Measurements from ENCODE around the gene RNF123. TPM values are rescaled to one million over a fixed set of nuclear protein-coding genes. Genes with fewer than 3 reads are reported as not detected.

RNF123 gene
- total RNA-seq, 1 donor from 2014 or later, result 25.8 TPM

- H3K36me3 ChIP-seq, result peaks cover 0 to 50% of the 10 kb centered on the region in 2 donors
- H3K9me3 ChIP-seq, result no peaks in the 10 kb centered on the region
- intact Hi-C loops (cut with DNase I), result no loop called here
- TF ChIP-seq POLR2AphosphoS5 (IDR thresholded peaks at IDR 0.05; ENCODE audit: insufficient read depth in 1 of 2, low read depth in 1 of 2) (no peak), POLR2A (IDR thresholded peaks at IDR 0.05) (no peak), CTCF (IDR thresholded peaks at IDR 0.05) (no peak)
- H3K27ac ChIP-seq, result no peak overlapping the region
- no peak overlapping the region for H3K4me3 ChIP-seq
- no peak for DNase-seq (ENCODE audit: extremely low spot score in 2 of 2)
- H3K4me1 ChIP-seq, result no peaks in the 10 kb centered on the region
- no peaks in the 10 kb centered on the region for H3K27me3 ChIP-seq
Measured at GRCh38 chr3:49702672-49703071, 13.3 kb downstream of the RNF123 start.

- TF ChIP-seq POLR2AphosphoS5 (IDR thresholded peaks at IDR 0.05; ENCODE audit: insufficient read depth in 1 of 2, low read depth in 1 of 2) (no peak), POLR2A (IDR thresholded peaks at IDR 0.05) (no peak), CTCF (IDR thresholded peaks at IDR 0.05) (peak; percentile 7 to 67 (median 56))
- no peak for DNase-seq (ENCODE audit: extremely low spot score in 2 of 2)
- Histone ChIP-seq H3K4me3 (no peak overlapping the region), H3K9me3 (no peaks in the 10 kb centered on the region), H3K4me1 (no peaks in the 10 kb centered on the region), H3K27ac (no peak overlapping the region), H3K36me3 (peaks cover 0 to 42% of the 10 kb centered on the region in 2 donors), H3K27me3 (no peaks in the 10 kb centered on the region)
- intact Hi-C loops (cut with DNase I), result no loop called here
Measured at GRCh38 chr3:49703443-49703927, 14.1 kb downstream of the RNF123 start.

GRCh38 chr3:49703956-49704355 is 14.6 kb downstream of the RNF123 start:
- Histone ChIP-seq H3K36me3 (peaks cover 0 to 41% of the 10 kb centered on the region in 2 donors), H3K4me1 (no peaks in the 10 kb centered on the region), H3K9me3 (no peaks in the 10 kb centered on the region), H3K27me3 (no peaks in the 10 kb centered on the region), H3K27ac (no peak overlapping the region), H3K4me3 (no peak overlapping the region)
- intact Hi-C loops (cut with DNase I), result no loop called here
- no peak for DNase-seq (ENCODE audit: extremely low spot score in 2 of 2)
- no peak for TF ChIP-seq CTCF (IDR thresholded peaks at IDR 0.05)
- no peak for TF ChIP-seq POLR2A (IDR thresholded peaks at IDR 0.05)
- TF ChIP-seq POLR2AphosphoS5 (IDR thresholded peaks at IDR 0.05; ENCODE audit: insufficient read depth in 1 of 2, low read depth in 1 of 2), result no peak

GRCh38 chr3:49704629-49705028 is 15.3 kb downstream of the RNF123 start:
- peaks cover 0 to 41% of the 10 kb centered on the region in 2 donors for H3K36me3 ChIP-seq
- no peak overlapping the region for H3K4me3 ChIP-seq
- no peaks in the 10 kb centered on the region for H3K4me1 ChIP-seq
- no peaks in the 10 kb centered on the region for H3K27me3 ChIP-seq
- no peaks in the 10 kb centered on the region for H3K9me3 ChIP-seq
- intact Hi-C loops (cut with DNase I), result no loop called here
- no peak for DNase-seq (ENCODE audit: extremely low spot score in 2 of 2)
- no peak overlapping the region for H3K27ac ChIP-seq
- TF ChIP-seq POLR2AphosphoS5 (IDR thresholded peaks at IDR 0.05; ENCODE audit: insufficient read depth in 1 of 2, low read depth in 1 of 2), result no peak
- TF ChIP-seq CTCF (IDR thresholded peaks at IDR 0.05), result no peak
- TF ChIP-seq POLR2A (IDR thresholded peaks at IDR 0.05), result no peak

DNA sequence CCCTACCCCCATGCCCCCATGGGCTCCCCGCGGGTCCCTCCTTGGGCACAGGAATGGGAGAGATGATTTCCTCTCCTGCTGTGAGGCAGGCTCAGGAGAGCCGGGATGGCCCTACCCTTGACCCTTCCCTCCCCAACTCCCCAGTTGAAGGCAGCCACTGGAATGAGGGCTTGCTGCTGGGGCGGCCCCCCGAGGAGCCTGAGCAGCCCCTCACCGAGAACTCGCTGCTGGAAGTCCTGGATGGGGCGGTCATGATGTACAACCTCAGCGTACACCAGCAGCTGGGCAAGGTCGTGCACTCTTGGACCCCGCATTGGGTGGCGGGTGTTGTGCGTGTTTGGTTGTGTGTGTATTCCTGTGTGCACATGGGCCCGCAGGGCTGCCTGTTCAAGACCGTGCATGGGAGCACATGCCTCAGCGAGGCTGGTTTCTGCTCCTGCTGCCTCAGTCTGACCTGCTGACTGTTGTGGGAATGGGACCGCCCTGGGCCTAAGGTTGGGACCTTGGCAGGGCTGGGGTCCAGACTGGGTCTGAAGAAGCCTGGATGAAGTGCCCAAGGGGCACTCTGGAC is 16.1 kb downstream of the RNF123 start:
- Histone ChIP-seq H3K27me3 (no peaks in the 10 kb centered on the region), H3K4me3 (no peak overlapping the region), H3K36me3 (peaks cover 0 to 41% of the 10 kb centered on the region in 2 donors), H3K9me3 (no peaks in the 10 kb centered on the region), H3K4me1 (no peaks in the 10 kb centered on the region), H3K27ac (no peak overlapping the region)
- no peak for DNase-seq (ENCODE audit: extremely low spot score in 2 of 2)
- intact Hi-C loops (cut with DNase I), result no loop called here
- TF ChIP-seq CTCF (IDR thresholded peaks at IDR 0.05) (no peak), POLR2A (IDR thresholded peaks at IDR 0.05) (no peak), POLR2AphosphoS5 (IDR thresholded peaks at IDR 0.05; ENCODE audit: insufficient read depth in 1 of 2, low read depth in 1 of 2) (no peak)

Data from vagina (tissue), 2 donors.